HG03064 (cell line): ENCODE data around the gene ATP5F1E.
A peak's percentile ranks its signal among the peaks of the same experiment; 100 is the strongest.

Experiments
- ATAC-seq: cut with Tn5 transposase; IDR thresholded peaks from one replicate; pipeline ENCODE4 v1.9.1; 2021; ENCODE audit warnings: low read depth; ENCODE audit not compliant: unreplicated experiment

Gene ATP5F1E

GRCh38 chr20:59032023-59032712, at the start of gene ATP5F1E:
Gene ATP5F1E (minus strand): TSS chr20:59032335. CDS start chr20:59032251, 84 bp downstream.
- peak; percentile 90 for ATAC-seq

GRCh38 chr20:59081036-59081435, 48.9 kb upstream of the ATP5F1E start:
- ATAC-seq: no peak

GRCh38 chr20:59078231-59078630, 46.1 kb upstream of the ATP5F1E start:
- no peak for ATAC-seq

GRCh38 chr20:59077705-59078104, 45.6 kb upstream of the ATP5F1E start:
- ATAC-seq: no peak

- ATAC-seq: no peak
Observed at GRCh38 chr20:59075934-59076508, 43.9 kb upstream of the ATP5F1E start.

- ATAC-seq: no peak
Observed at GRCh38 chr20:59074456-59074855, 42.3 kb upstream of the ATP5F1E start.

GRCh38 chr20:59073582-59073981, 41.4 kb upstream of the ATP5F1E start:
- no peak for ATAC-seq

- ATAC-seq: no peak
Observed at GRCh38 chr20:59071216-59071615, 39.1 kb upstream of the ATP5F1E start.

- no peak for ATAC-seq
Observed at GRCh38 chr20:59069026-59069425, 36.9 kb upstream of the ATP5F1E start.

- ATAC-seq: no peak
Observed at GRCh38 chr20:59068534-59068933, 36.4 kb upstream of the ATP5F1E start.

GRCh38 chr20:59064214-59064722, 32.1 kb upstream of the ATP5F1E start:
- no peak for ATAC-seq

- ATAC-seq: no peak
Observed at GRCh38 chr20:59063358-59064213, 31.5 kb upstream of the ATP5F1E start.

- no peak for ATAC-seq
Observed at GRCh38 chr20:59062081-59062480, 29.9 kb upstream of the ATP5F1E start.

- ATAC-seq: no peak
Observed at GRCh38 chr20:59055302-59055701, 23.2 kb upstream of the ATP5F1E start.

- no peak for ATAC-seq
Observed at GRCh38 chr20:59051666-59052185, 19.6 kb upstream of the ATP5F1E start.

GRCh38 chr20:59050437-59050836, 18.3 kb upstream of the ATP5F1E start:
- no peak for ATAC-seq

- ATAC-seq: no peak
Observed at GRCh38 chr20:59048681-59049030, 16.5 kb upstream of the ATP5F1E start.

- no peak for ATAC-seq
Observed at GRCh38 chr20:59047938-59048680, 16.0 kb upstream of the ATP5F1E start.

GRCh38 chr20:59046862-59047261, 14.7 kb upstream of the ATP5F1E start:
- no peak for ATAC-seq

GRCh38 chr20:59044796-59045195, 12.7 kb upstream of the ATP5F1E start:
- no peak for ATAC-seq
